Upper lobe of right lung (tissue), 1 donor: Measurements from ENCODE around the gene HOOK1. TPM values are rescaled to one million over a fixed set of nuclear protein-coding genes. Genes with fewer than 3 reads are reported as not detected.
"Not testable (repeated sequence)": the region's sequence is repeated elsewhere in the genome, so short reads cannot be mapped to it uniquely, and the experiment has no call there.

ENCODE experiments used
- ATAC-seq: fragments of 200-7000 bp; cut with Tn5 transposase; one replicate; pipeline ENCODE4 v1.9.1; 2020; ENCODE audit warnings: mild to moderate bottlenecking, moderate library complexity
- DNase-seq: peaks from one replicate; pipeline ENCODE4 v3.0.0-alpha.2; 2020
- H3K27ac ChIP-seq: fragments of 200-600 bp; one replicate; pipeline ENCODE4 v1.8.0; 2022
- H3K27me3 ChIP-seq: fragments of 200-600 bp; one replicate; pipeline ENCODE4 v1.8.0; 2022; ENCODE audit warnings: mild to moderate bottlenecking
- H3K36me3 ChIP-seq: fragments of 200-600 bp; one replicate; pipeline ENCODE4 v1.8.0; 2022
- H3K4me1 ChIP-seq: fragments of 200-600 bp; one replicate; pipeline ENCODE4 v1.8.0; 2022
- H3K4me3 ChIP-seq: fragments of 200-600 bp; one replicate; pipeline ENCODE4 v1.8.0; 2022; ENCODE audit warnings: mild to moderate bottlenecking
- H3K9me3 ChIP-seq: fragments of 200-600 bp; one replicate; pipeline ENCODE4 v1.8.0; 2022
- CTCF ChIP-seq: fragments of 200-600 bp; IDR thresholded peaks from one replicate; pipeline ENCODE4 v1.8.0; 2022; ENCODE audit warnings: antibody characterized with exemption
- intact Hi-C: fragments of 100-400 bp; cut with DNase I; formaldehyde crosslinking; loops from one replicate; pipeline ENCODE4 v1.11.0; 2022
- total RNA-seq: library from RNA; stranded (reverse); fragmentation: NEBNext Ultra II Directional; extraction: Animal tissue kit (Norgen Biotek cat#: 25700); gene quantifications from one replicate; pipeline ENCODE4 v1.2.1, GENCODE V29; 2021
- donor health status: DM: no; HTN: yes; CAD: no; lungs with severe emphysema.

Gene HOOK1
- total RNA-seq, 1 donor from 2014 or later = 18.5 TPM

- H3K27ac ChIP-seq = no peak overlapping the region
- intact Hi-C loops = no loop called here
- H3K36me3 ChIP-seq = no peaks in the 10 kb centered on the region
- no peaks in the 10 kb centered on the region for H3K9me3 ChIP-seq
- H3K4me1 ChIP-seq = no peaks in the 10 kb centered on the region
- no peak for DNase-seq
- H3K27me3 ChIP-seq = no peaks in the 10 kb centered on the region
- no peak for TF ChIP-seq CTCF
- no peak for ATAC-seq
- H3K4me3 ChIP-seq = no peak overlapping the region
Observed at GRCh38 chr1:59915516-59915915, 100.8 kb downstream of the HOOK1 start.

DNA sequence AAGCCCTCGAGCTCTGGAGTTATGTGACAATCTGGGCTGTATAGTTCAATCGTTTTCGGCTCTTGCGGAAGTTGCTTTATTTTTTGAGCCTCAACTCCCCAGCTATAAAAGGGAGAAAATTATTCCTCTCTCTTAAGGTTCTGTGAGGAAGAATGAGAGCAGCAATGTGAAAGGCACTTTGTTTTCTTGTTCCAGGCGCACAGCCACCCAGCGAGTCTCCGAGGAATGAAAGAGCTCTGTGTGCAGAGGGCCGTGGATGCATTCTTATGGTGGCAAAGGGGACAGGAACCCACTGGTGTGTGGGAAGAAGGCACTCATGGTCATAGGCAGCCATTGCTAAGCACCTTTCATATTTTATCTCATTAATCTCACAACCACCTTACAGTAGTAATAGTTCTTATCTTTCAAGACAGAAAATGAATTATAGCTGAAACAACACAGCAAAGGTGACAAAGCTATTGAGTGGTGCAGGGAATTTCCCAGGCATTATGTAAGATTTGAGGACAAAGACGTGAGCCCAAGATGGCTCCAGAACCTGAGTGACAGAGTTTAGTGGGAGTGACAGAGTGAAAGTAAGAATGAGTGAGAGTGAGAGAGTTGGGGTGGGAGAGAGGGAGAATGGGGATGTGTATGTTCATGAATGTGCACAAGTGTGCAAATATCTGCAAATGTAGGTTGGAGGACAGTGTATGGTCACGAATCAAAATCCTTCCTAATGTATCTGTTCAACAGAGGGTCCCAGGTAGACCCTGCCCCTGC, 102.5 kb downstream of the HOOK1 start:
- TF ChIP-seq CTCF = no peak
- intact Hi-C loops = no loop called here
- DNase-seq = no peak

DNA sequence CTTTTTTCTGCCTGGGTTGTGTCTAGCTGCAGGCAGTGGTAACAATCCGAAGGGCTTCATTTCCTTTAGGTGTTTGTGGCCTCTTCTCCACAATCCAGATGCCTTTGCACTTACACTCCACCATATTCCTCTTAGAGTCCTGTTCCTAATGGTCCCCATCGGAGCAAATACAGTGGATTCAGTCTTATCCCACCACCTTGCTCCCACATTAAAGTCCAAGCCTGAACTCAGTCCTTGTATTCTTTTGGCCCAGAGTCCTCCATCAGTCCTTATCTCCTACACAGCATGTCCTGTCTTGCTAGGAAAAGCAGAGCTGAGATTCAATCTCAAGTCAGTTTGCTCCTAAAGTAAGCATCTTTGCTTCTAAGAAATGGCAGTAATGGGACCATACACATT, 103.0 kb downstream of the HOOK1 start:
- no peak for ATAC-seq
- Histone ChIP-seq H3K4me1 (no peaks in the 10 kb centered on the region), H3K9me3 (no peaks in the 10 kb centered on the region), H3K4me3 (no peak overlapping the region), H3K27ac (no peak overlapping the region), H3K27me3 (no peaks in the 10 kb centered on the region), H3K36me3 (no peaks in the 10 kb centered on the region)
- intact Hi-C loops = no loop called here
- no peak for DNase-seq
- no peak for TF ChIP-seq CTCF

More for the DNA sequence above, 102.5 kb downstream of the HOOK1 start:
- ATAC-seq = no peak
- H3K36me3 ChIP-seq = no peaks in the 10 kb centered on the region
- no peaks in the 10 kb centered on the region for H3K9me3 ChIP-seq
- no peak overlapping the region for H3K27ac ChIP-seq
- no peaks in the 10 kb centered on the region for H3K4me1 ChIP-seq
- H3K4me3 ChIP-seq = no peak overlapping the region
- H3K27me3 ChIP-seq = no peaks in the 10 kb centered on the region

DNA sequence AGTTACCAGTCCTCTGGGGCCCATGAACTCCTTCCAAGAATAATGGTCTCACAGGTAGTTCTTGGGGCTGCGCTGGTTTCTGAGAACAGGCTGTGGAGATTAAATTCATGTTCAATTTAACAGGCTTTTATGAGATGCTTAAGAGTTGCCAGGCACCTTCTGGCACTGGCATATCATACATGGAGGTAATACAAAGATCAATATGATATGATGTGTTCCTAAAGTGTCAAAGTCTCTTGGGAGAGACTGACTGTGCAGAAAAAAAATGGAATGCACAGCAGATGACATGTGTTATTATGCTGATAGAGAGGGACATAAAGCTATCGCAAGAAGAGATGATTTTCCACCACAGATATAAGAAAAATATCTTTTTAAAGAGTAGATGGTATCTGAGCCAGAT, 105.0 kb downstream of the HOOK1 start:
- intact Hi-C loops = no loop called here
- Histone ChIP-seq H3K27me3 (no peaks in the 10 kb centered on the region), H3K36me3 (no peaks in the 10 kb centered on the region), H3K9me3 (no peaks in the 10 kb centered on the region), H3K4me1 (no peaks in the 10 kb centered on the region), H3K4me3 (no peak overlapping the region), H3K27ac (no peak overlapping the region)
- ATAC-seq (no peak), DNase-seq (no peak)
- no peak for TF ChIP-seq CTCF

- H3K27ac ChIP-seq, DNase-seq, H3K9me3 ChIP-seq, H3K27me3 ChIP-seq, H3K4me1 ChIP-seq, ATAC-seq, H3K4me3 ChIP-seq, intact Hi-C loops, H3K36me3 ChIP-seq: not testable (repeated sequence)
Observed at GRCh38 chr1:59921258-59921899, 106.6 kb downstream of the HOOK1 start.

GRCh38 chr1:59924653-59925052, 109.9 kb downstream of the HOOK1 start:
- Histone ChIP-seq H3K4me1 (peaks cover 8% of the 10 kb centered on the region), H3K36me3 (no peaks in the 10 kb centered on the region), H3K4me3 (no peak overlapping the region), H3K9me3 (no peaks in the 10 kb centered on the region), H3K27me3 (peaks cover 19% of the 10 kb centered on the region), H3K27ac (no peak overlapping the region)
- intact Hi-C loops = no loop called here
- no peak for TF ChIP-seq CTCF
- DNase-seq (no peak), ATAC-seq (no peak)

Other genes with a start within 250 kb of the HOOK1 start
- gene CYP2J2, start 111.8 kb downstream of the HOOK1 start, total RNA-seq = 1.4 TPM